Pancreas (tissue), 10 donors: ENCODE results near the gene MTA1. TPM values are rescaled to one million over a fixed set of nuclear protein-coding genes. Genes with fewer than 3 reads are reported as not detected.

Source experiments
- ATAC-seq, 4 donors: fragments of 200-7000 bp; cut with Tn5 transposase; one replicate each; pipeline versions ENCODE4 v1.8.0 to v1.9.1; 2020; ENCODE audit warnings: mild to moderate bottlenecking in 4 of 4, moderate library complexity in 4 of 4
- DNase-seq, 6 donors: peaks; one replicate each; pipeline ENCODE4 v3.0.0-alpha.2; 2020
- FAIRE-seq: peaks from 2 replicates; lab custom pipeline; 2012; peaks lifted over from hg19 to GRCh38; lab: Jason Lieb, UNC
- H3K27ac ChIP-seq, 4 donors: fragments of 200-600 bp; sonication (generic); 1 replicate in 3 of 4; 2 replicates in 1 of 4; pipeline versions ENCODE4 v1.5.0 to v1.8.0; 2020
- H3K27me3 ChIP-seq, 4 donors: fragments of 200-600 bp; one replicate each; pipeline ENCODE4 v1.8.0; 2021
- H3K36me3 ChIP-seq, 3 donors: fragments of 200-600 bp; sonication (generic) in 1 of 3; one replicate each; pipeline versions ENCODE4 v1.5.0 to v1.8.0; 2020 to 2021
- H3K4me1 ChIP-seq, 3 donors: fragments of 200-600 bp; one replicate each; pipeline ENCODE4 v1.8.0; 2021
- H3K4me3 ChIP-seq, 4 donors: fragments of 200-600 bp; sonication (generic) in 2 of 4; one replicate each; pipeline versions ENCODE4 v1.5.0 to v1.8.0; 2020 to 2021
- H3K9me3 ChIP-seq, 4 donors: fragments of 200-600 bp; one replicate each; pipeline ENCODE4 v1.8.0; 2021
- WGBS, 2 donors: extraction: QIAGEN DNeasy Blood & Tissue Kit; methylation state at CpG; one replicate each; pipeline ENCODE4 v1.1.7; 2013; 5-methylcytosine and 5-hydroxymethylcytosine counted together
- intact Hi-C, 3 donors: fragments of 100-400 bp; cut with DNase I; formaldehyde crosslinking; loops; one replicate each; pipeline versions ENCODE4 v1.11.1 to v1.14.2; 2022
- polyA plus RNA-seq, 2 donors: library from polyadenylated mRNA; stranded (reverse); fragments of 200-250 nt; gene quantifications; one replicate each; pipeline ENCODE4 v1.2.3, GENCODE V29; 2013
- total RNA-seq, 6 donors: library from RNA; stranded (reverse); fragmentation: NEBNext Ultra II Directional in 4 of 6; extraction: Animal tissue kit (Norgen Biotek cat#: 25700) in 4 of 6; gene quantifications; one replicate each; pipeline versions ENCODE4 v1.2.1 to v1.2.4, GENCODE V29; 2021 to 2023
- TF ChIP-seq, protein P1 (sequence below), 4 donors: fragments of 200-600 bp; sonication (generic) in 3 of 4; IDR thresholded peaks; one replicate each; pipeline versions ENCODE4 v1.5.0 to v1.8.0; 2021; ENCODE audit warnings: antibody characterized with exemption in 4 of 4
- donor health status: healthy with polysubstance abuse.
- donor health status: DM: no; HTN: no; CAD: no; lungs with moderate emphysema.
- donor health status: DM: no; HTN: no; CAD: no.
- donor health status: control.
- donor health status: control.
- donor health status: Bipolar disorder and iron deficiency.
- donor health status: DM: yes; HTN: yes; CAD: no.
- donor health status: DM: no; HTN: no; CAD: no.
- donor health status: DM: no; HTN: no; CAD: no.
- donor health status: DM: yes; HTN: yes; CAD: no.

MTA1 gene
- total and polyA plus RNA-seq, 8 donors, result 34.8 to 138 (median 53.2) TPM

DNA sequence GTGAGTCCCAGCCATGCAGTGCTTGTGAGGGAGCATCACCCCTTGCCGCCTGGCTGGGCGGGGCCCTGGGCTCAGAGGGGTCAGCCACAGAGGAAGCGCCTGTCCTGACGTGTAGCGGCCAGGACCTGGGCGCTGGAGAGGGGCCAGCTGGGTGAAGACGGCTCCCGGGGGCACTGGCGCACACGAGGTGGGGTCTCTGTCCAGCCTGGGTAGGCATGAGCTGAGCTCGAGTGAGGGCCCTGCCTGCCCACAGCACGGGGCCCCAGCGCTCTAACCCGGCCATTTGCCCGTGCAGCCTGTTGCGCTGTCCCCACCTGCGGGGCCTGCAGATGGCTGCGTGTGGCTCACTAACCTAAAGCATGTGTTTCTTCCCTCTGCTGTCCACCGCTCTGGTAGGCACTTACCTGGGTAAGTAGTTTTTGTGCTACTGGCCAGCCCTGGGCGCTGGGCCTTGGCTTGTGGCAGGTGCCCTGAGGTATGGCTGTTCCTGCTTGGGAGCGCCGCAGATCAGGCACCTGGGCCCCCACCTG is 48.4 kb downstream of the MTA1 start:
- intact Hi-C loops, result no loop called here
- Histone ChIP-seq H3K27me3 (no peaks in the 10 kb centered on the region), H3K9me3 (no peaks in the 10 kb centered on the region), H3K4me3 (no peak overlapping the region), H3K27ac (no peak overlapping the region), H3K36me3 (peaks cover 0 to 27% (median 8%) of the 10 kb centered on the region in 3 donors), H3K4me1 (peaks cover 0 to 11% (median 8%) of the 10 kb centered on the region in 3 donors)
- 94% methylated on average over 22 of the region's 22 CpGs for WGBS, 2 donors
- DNase-seq (no peak), FAIRE-seq (no peak), ATAC-seq (no peak)
- TF ChIP-seq, protein P1, sequence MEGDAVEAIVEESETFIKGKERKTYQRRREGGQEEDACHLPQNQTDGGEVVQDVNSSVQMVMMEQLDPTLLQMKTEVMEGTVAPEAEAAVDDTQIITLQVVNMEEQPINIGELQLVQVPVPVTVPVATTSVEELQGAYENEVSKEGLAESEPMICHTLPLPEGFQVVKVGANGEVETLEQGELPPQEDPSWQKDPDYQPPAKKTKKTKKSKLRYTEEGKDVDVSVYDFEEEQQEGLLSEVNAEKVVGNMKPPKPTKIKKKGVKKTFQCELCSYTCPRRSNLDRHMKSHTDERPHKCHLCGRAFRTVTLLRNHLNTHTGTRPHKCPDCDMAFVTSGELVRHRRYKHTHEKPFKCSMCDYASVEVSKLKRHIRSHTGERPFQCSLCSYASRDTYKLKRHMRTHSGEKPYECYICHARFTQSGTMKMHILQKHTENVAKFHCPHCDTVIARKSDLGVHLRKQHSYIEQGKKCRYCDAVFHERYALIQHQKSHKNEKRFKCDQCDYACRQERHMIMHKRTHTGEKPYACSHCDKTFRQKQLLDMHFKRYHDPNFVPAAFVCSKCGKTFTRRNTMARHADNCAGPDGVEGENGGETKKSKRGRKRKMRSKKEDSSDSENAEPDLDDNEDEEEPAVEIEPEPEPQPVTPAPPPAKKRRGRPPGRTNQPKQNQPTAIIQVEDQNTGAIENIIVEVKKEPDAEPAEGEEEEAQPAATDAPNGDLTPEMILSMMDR (IDR thresholded peaks at IDR 0.05), result no peak

DNA sequence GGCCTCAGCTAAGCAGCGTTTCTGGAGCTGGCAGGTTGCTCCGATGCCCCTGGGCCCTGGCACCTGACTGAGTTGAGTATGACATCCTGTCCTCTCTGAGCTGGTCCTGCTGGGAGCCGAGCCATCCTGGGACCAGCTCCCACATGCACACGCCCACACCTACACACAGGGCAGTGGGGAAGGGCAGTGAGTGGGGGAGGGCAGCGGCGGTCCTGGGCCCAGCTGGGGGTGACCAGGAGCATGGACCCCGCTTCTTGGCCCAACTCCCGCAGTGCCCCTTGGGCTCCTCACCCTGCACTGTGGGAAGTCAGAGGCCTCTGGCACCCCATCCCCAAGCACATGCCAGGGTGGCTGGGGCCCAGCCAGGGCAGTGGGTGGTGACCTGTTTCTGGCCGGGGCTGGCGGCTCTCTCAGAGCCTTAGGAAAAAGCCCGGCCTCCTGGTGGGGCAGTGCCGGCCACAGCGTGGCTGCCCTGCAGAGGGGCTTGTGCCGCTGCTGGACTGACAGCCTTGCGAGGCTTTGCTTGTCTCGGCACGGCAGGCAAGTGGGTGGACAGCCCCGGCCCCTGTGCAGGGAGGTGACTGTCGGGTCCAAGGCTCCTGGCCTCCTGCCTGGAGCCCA is 49.1 kb downstream of the MTA1 start:
- Histone ChIP-seq H3K9me3 (no peaks in the 10 kb centered on the region), H3K27ac (peak overlapping the region; percentile 2 to 23 (median 14)), H3K4me1 (peaks cover 0 to 17% (median 14%) of the 10 kb centered on the region in 3 donors), H3K4me3 (no peak overlapping the region), H3K27me3 (no peaks in the 10 kb centered on the region), H3K36me3 (peaks cover 0 to 22% (median 3%) of the 10 kb centered on the region in 3 donors)
- DNase-seq (no peak), FAIRE-seq (no peak), ATAC-seq (no peak)
- intact Hi-C loops, result no loop called here
- TF ChIP-seq, protein P1 (IDR thresholded peaks at IDR 0.05), result no peak
- 70 to 83% methylated on average over 19 of the region's 19 CpGs for WGBS, 2 donors

DNA sequence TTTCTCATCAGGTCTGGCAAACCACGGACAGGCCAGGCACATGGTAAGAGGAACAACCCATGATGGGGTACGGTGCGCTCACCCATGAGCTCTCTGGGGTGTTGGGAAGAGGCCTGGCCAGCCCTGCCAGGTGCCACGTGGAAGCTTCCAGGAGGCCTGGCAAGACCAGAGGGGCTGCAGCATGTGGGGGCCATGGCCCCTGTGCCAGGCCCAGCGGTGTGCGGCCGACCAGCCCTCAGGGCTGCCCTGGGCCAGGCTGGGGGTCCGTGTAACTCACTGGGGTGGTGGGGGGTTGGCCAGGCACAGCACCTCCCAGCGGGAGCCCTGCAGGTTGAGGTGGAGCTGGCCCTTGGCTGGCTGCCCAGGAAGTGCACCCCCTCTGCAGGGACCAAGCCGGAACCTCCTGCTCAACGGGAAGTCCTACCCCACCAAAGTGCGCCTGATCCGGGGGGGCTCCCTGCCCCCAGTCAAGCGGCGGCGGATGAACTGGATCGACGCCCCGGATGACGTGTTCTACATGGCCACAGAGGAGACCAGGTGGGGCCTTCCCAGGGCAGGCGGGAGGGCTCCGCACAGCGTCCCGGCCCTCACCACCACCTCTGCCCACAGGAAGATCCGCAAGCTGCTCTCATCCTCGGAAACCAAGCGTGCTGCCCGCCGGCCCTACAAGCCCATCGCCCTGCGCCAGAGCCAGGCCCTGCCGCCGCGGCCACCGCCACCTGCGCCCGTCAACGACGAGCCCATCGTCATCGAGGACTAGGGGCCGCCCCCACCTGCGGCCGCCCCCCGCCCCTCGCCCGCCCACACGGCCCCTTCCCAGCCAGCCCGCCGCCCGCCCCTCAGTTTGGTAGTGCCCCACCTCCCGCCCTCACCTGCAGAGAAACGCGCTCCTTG is 50.1 kb downstream of the MTA1 start:
- no peaks in the 10 kb centered on the region for H3K9me3 ChIP-seq
- H3K27ac ChIP-seq, result peak overlapping the region in 3 of 4 donors; percentile 12 to 41 (median 17)
- no peak overlapping the region for H3K4me3 ChIP-seq
- TF ChIP-seq, protein P1 (IDR thresholded peaks at IDR 0.05), result no peak
- DNase-seq (peak in 2 of 6 donors; percentile 38 to 72), ATAC-seq (peak in 3 of 4 donors; percentile 2 to 4 (median 2)), FAIRE-seq (no peak)
- H3K4me1 ChIP-seq, result peaks cover 0 to 19% (median 16%) of the 10 kb centered on the region in 3 donors
- no peaks in the 10 kb centered on the region for H3K27me3 ChIP-seq
- WGBS, 2 donors, result 79 to 84% methylated on average over 52 to 54 of the region's 54 CpGs
- H3K36me3 ChIP-seq, result peaks cover 0 to 13% (median 3%) of the 10 kb centered on the region in 3 donors
- intact Hi-C loops, result no loop called here

DNA sequence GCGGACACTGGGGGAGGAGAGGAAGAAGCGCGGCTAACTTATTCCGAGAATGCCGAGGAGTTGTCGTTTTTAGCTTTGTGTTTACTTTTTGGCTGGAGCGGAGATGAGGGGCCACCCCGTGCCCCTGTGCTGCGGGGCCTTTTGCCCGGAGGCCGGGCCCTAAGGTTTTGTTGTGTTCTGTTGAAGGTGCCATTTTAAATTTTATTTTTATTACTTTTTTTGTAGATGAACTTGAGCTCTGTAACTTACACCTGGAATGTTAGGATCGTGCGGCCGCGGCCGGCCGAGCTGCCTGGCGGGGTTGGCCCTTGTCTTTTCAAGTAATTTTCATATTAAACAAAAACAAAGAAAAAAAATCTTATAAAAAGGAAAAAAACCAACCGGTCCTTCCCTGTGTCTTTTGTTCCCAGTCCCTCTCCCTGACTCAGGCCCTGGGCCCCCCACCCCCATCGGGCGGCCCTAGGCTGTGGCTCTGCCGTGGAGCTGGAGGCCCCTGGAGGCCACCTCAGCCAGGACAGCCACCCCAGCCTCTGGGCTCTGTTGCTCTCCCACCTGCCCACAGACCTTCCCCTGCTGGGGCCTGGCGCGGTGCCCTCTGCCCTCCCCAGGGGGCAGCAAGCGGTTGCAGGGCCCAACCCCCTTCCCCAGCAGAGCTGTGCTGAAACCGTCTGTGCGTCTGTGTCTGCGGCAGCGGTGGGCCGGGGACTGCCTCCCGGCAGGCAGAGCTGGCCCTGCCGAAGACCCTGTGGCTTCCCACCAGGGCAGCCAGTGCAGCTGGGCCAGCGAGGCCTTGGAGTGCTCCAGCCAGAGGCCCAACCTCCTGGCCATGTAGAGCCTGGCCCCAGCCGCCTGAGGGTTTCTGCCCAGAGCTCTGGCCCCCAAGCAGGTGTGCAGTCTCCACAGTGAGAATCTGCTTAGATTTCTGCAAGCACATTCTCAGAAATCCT is 51.0 kb downstream of the MTA1 start:
- H3K4me3 ChIP-seq, result no peak overlapping the region
- TF ChIP-seq, protein P1 (IDR thresholded peaks at IDR 0.05), result no peak
- ATAC-seq (no peak), DNase-seq (peak in 2 of 6 donors; percentile 19 to 57), FAIRE-seq (no peak)
- no peaks in the 10 kb centered on the region for H3K9me3 ChIP-seq
- intact Hi-C loops, result no loop called here
- H3K27me3 ChIP-seq, result no peaks in the 10 kb centered on the region
- 85 to 87% methylated on average over 33 to 34 of the region's 34 CpGs for WGBS, 2 donors
- H3K4me1 ChIP-seq, result peaks cover 0 to 22% (median 16%) of the 10 kb centered on the region in 3 donors
- peaks cover 0 to 8% (median 0%) of the 10 kb centered on the region in 3 donors for H3K36me3 ChIP-seq
- peak overlapping the region in 2 of 4 donors; percentile 13 to 76 for H3K27ac ChIP-seq
